Uterus (tissue), 2 donors: Measurements from ENCODE around the gene ZNF385C.

Experiments used
- CTCF ChIP-seq, 4 experiments: fragments of 200-600 bp in 2 of 4; fragments of 450-650 bp in 2 of 4; sonication (generic) in 2 of 4; IDR thresholded peaks; one replicate each; pipeline ENCODE4 v1.5.1; 2016 to 2019; ENCODE audit warnings: antibody characterized with exemption in 4 of 4, mild to moderate bottlenecking in 2 of 4, moderate library complexity in 1 of 4
- POLR2A ChIP-seq, 2 donors: fragments of 450-650 bp; IDR thresholded peaks; one replicate each; pipeline ENCODE4 v1.6.1; 2016; ENCODE audit warnings: antibody characterized with exemption in 2 of 2, mild to moderate bottlenecking in 1 of 2, moderate library complexity in 1 of 2

GRCh38 chr17:42028791-42029127, 69.5 kb downstream of the ZNF385C start:
- TF ChIP-seq CTCF (IDR thresholded peaks at IDR 0.05) (no peak), POLR2A (IDR thresholded peaks at IDR 0.05) (no peak)
